Esophagus squamous epithelium (tissue), 4 donors: ENCODE results near the gene TSEN15.

Source experiments
- POLR2A ChIP-seq, 4 donors: fragments of 450-650 bp; IDR thresholded peaks; one replicate each; pipeline ENCODE4 v1.6.1; 2017; ENCODE audit warnings: antibody characterized with exemption in 4 of 4, mild to moderate bottlenecking in 4 of 4, moderate library complexity in 3 of 4
- TF ChIP-seq, protein P1 (sequence below), 6 experiments: fragments of 450-650 bp in 4 of 6; fragments of 200-600 bp in 2 of 6; sonication (generic) in 2 of 6; IDR thresholded peaks; one replicate each; pipeline ENCODE4 v1.5.1; 2016 to 2019; ENCODE audit warnings: antibody characterized with exemption in 6 of 6, mild to moderate bottlenecking in 4 of 6, moderate library complexity in 4 of 6

DNA sequence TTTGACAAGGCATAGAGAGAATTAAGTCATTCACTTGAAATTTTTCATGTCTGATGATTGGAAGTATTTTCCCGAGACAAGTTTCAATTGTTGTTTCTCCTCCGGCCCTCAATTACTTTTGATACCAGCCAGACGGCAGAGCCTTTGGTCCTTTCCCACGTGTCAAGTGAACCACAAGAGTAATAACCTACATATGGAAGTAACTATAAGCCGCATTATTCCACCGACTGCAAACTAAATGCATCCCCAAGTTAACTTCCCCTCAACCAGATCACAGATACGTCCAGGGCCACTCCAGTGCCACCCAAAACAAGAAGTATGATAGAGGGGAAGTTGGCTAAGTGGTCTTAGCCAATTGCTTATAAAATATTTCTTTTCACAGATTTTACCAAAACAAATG lies 34.2 kb upstream of the TSEN15 start:
- TF ChIP-seq POLR2A (IDR thresholded peaks at IDR 0.05), result no peak
- TF ChIP-seq, protein P1, sequence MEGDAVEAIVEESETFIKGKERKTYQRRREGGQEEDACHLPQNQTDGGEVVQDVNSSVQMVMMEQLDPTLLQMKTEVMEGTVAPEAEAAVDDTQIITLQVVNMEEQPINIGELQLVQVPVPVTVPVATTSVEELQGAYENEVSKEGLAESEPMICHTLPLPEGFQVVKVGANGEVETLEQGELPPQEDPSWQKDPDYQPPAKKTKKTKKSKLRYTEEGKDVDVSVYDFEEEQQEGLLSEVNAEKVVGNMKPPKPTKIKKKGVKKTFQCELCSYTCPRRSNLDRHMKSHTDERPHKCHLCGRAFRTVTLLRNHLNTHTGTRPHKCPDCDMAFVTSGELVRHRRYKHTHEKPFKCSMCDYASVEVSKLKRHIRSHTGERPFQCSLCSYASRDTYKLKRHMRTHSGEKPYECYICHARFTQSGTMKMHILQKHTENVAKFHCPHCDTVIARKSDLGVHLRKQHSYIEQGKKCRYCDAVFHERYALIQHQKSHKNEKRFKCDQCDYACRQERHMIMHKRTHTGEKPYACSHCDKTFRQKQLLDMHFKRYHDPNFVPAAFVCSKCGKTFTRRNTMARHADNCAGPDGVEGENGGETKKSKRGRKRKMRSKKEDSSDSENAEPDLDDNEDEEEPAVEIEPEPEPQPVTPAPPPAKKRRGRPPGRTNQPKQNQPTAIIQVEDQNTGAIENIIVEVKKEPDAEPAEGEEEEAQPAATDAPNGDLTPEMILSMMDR (IDR thresholded peaks at IDR 0.05), result no peak
